ENCODE data around the gene SLC18B1.

GRCh38 chr6:132792510-132792909, 5.9 kb downstream of the SLC18B1 start:
- TF ChIP-seq, protein P1, sequence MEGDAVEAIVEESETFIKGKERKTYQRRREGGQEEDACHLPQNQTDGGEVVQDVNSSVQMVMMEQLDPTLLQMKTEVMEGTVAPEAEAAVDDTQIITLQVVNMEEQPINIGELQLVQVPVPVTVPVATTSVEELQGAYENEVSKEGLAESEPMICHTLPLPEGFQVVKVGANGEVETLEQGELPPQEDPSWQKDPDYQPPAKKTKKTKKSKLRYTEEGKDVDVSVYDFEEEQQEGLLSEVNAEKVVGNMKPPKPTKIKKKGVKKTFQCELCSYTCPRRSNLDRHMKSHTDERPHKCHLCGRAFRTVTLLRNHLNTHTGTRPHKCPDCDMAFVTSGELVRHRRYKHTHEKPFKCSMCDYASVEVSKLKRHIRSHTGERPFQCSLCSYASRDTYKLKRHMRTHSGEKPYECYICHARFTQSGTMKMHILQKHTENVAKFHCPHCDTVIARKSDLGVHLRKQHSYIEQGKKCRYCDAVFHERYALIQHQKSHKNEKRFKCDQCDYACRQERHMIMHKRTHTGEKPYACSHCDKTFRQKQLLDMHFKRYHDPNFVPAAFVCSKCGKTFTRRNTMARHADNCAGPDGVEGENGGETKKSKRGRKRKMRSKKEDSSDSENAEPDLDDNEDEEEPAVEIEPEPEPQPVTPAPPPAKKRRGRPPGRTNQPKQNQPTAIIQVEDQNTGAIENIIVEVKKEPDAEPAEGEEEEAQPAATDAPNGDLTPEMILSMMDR (IDR thresholded peaks at IDR 0.05), result no peak
- TF ChIP-seq JAZF1 (CRISPR knock-in tag; IDR thresholded peaks at IDR 0.05) (no peak), MYBL2 (CRISPR knock-in tag; IDR thresholded peaks at IDR 0.05) (no peak), E2F5 (CRISPR knock-in tag; IDR thresholded peaks at IDR 0.05) (no peak), CREB1 (CRISPR knock-in tag; IDR thresholded peaks at IDR 0.05) (no peak)
- TF ChIP-seq, protein P2, sequence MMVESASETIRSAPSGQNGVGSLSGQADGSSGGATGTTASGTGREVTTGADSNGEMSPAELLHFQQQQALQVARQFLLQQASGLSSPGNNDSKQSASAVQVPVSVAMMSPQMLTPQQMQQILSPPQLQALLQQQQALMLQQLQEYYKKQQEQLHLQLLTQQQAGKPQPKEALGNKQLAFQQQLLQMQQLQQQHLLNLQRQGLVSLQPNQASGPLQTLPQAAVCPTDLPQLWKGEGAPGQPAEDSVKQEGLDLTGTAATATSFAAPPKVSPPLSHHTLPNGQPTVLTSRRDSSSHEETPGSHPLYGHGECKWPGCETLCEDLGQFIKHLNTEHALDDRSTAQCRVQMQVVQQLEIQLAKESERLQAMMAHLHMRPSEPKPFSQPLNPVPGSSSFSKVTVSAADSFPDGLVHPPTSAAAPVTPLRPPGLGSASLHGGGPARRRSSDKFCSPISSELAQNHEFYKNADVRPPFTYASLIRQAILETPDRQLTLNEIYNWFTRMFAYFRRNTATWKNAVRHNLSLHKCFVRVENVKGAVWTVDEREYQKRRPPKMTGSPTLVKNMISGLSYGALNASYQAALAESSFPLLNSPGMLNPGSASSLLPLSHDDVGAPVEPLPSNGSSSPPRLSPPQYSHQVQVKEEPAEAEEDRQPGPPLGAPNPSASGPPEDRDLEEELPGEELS (CRISPR knock-in tag; IDR thresholded peaks at IDR 0.05), result no peak
- TF ChIP-seq, protein P3, sequence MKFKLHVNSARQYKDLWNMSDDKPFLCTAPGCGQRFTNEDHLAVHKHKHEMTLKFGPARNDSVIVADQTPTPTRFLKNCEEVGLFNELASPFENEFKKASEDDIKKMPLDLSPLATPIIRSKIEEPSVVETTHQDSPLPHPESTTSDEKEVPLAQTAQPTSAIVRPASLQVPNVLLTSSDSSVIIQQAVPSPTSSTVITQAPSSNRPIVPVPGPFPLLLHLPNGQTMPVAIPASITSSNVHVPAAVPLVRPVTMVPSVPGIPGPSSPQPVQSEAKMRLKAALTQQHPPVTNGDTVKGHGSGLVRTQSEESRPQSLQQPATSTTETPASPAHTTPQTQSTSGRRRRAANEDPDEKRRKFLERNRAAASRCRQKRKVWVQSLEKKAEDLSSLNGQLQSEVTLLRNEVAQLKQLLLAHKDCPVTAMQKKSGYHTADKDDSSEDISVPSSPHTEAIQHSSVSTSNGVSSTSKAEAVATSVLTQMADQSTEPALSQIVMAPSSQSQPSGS (CRISPR knock-in tag; IDR thresholded peaks at IDR 0.05; ENCODE audit: borderline replicate concordance, low read depth), result no peak
- TF ChIP-seq, protein P4, sequence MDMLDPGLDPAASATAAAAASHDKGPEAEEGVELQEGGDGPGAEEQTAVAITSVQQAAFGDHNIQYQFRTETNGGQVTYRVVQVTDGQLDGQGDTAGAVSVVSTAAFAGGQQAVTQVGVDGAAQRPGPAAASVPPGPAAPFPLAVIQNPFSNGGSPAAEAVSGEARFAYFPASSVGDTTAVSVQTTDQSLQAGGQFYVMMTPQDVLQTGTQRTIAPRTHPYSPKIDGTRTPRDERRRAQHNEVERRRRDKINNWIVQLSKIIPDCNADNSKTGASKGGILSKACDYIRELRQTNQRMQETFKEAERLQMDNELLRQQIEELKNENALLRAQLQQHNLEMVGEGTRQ (CRISPR knock-in tag; IDR thresholded peaks at IDR 0.05), result no peak
